ENCODE data around the gene CLMN. TPM values are rescaled to one million over a fixed set of nuclear protein-coding genes. Genes with fewer than 3 reads are reported as not detected.

The CLMN gene
- total RNA-seq, 2 experiments from 2014 or later, result 0.75 to 1.5 TPM

GRCh38 chr14:95340201-95340697 lies 20.5 kb upstream of the CLMN start:
- intact Hi-C loops (cut with DNase I, micrococcal nuclease), result no loop called here
- H3K9me3 Mint-ChIP-seq (ENCODE audit: low read depth), result no peaks in the 10 kb centered on the region
- DNase-seq (no peak), ATAC-seq (no peak)
- ChIA-PET POLR2A (no interaction called here), CTCF (no interaction called here)
- peaks cover 16% of the 10 kb centered on the region for H3K27me3 Mint-ChIP-seq
- no peaks in the 10 kb centered on the region for H3K36me3 Mint-ChIP-seq (ENCODE audit: low read depth)
- H3K4me1 Mint-ChIP-seq, result no peaks in the 10 kb centered on the region
- H3K27ac Mint-ChIP-seq, result no peak overlapping the region
- H3K4me3 Mint-ChIP-seq, result no peak overlapping the region

GRCh38 chr14:95339301-95339865 lies 19.7 kb upstream of the CLMN start:
- Mint-ChIP-seq H3K36me3 (ENCODE audit: low read depth) (no peaks in the 10 kb centered on the region), H3K4me3 (no peak overlapping the region), H3K27ac (no peak overlapping the region), H3K4me1 (no peaks in the 10 kb centered on the region), H3K9me3 (ENCODE audit: low read depth) (no peaks in the 10 kb centered on the region), H3K27me3 (peaks cover 16% of the 10 kb centered on the region)
- POLR2A ChIA-PET, result no interaction called here
- DNase-seq, result no peak
- intact Hi-C loops (cut with DNase I, micrococcal nuclease), result no loop called here
- ATAC-seq, result no peak
- CTCF ChIA-PET, result no interaction called here

GRCh38 chr14:95338436-95338835 lies 18.7 kb upstream of the CLMN start:
- H3K9me3 Mint-ChIP-seq (ENCODE audit: low read depth), result no peaks in the 10 kb centered on the region
- ChIA-PET CTCF (no interaction called here), POLR2A (no interaction called here)

GRCh38 chr14:95337041-95337595 lies 17.4 kb upstream of the CLMN start:
- H3K4me3 Mint-ChIP-seq, result no peak overlapping the region
- no peak for DNase-seq
- peaks cover 16% of the 10 kb centered on the region for H3K27me3 Mint-ChIP-seq
- intact Hi-C loops (cut with DNase I, micrococcal nuclease), result no loop called here
- no peak overlapping the region for H3K27ac Mint-ChIP-seq
- H3K4me1 Mint-ChIP-seq, result no peaks in the 10 kb centered on the region
- no peak for ATAC-seq
- no peaks in the 10 kb centered on the region for H3K36me3 Mint-ChIP-seq (ENCODE audit: low read depth)
- CTCF ChIA-PET, result no interaction called here
- POLR2A ChIA-PET, result no interaction called here
- no peaks in the 10 kb centered on the region for H3K9me3 Mint-ChIP-seq (ENCODE audit: low read depth)

More at GRCh38 chr14:95338436-95338835, 18.7 kb upstream of the CLMN start:
- H3K4me3 Mint-ChIP-seq, result no peak overlapping the region
- intact Hi-C loops (cut with DNase I, micrococcal nuclease), result no loop called here
- no peak overlapping the region for H3K27ac Mint-ChIP-seq
- DNase-seq (no peak), ATAC-seq (no peak)
- no peaks in the 10 kb centered on the region for H3K4me1 Mint-ChIP-seq
- H3K36me3 Mint-ChIP-seq (ENCODE audit: low read depth), result no peaks in the 10 kb centered on the region
- H3K27me3 Mint-ChIP-seq, result peaks cover 16% of the 10 kb centered on the region

- POLR2A ChIA-PET, result no interaction called here
- H3K36me3 Mint-ChIP-seq (ENCODE audit: low read depth), result no peaks in the 10 kb centered on the region
- no peak overlapping the region for H3K27ac Mint-ChIP-seq
- H3K4me1 Mint-ChIP-seq, result no peaks in the 10 kb centered on the region
- H3K9me3 Mint-ChIP-seq (ENCODE audit: low read depth), result no peaks in the 10 kb centered on the region
- no peak for DNase-seq
- H3K27me3 Mint-ChIP-seq, result peaks cover 11% of the 10 kb centered on the region
- intact Hi-C loops (cut with DNase I, micrococcal nuclease), result no loop called here
- no peak for ATAC-seq
- no peak overlapping the region for H3K4me3 Mint-ChIP-seq
- CTCF ChIA-PET, result interaction anchor here (1.2 kb wide), 1 partner anchor 22 kb away, joined by 4 read pairs; no protein-coding TSS in a partner anchor
Observed at GRCh38 chr14:95336192-95336760, 16.6 kb upstream of the CLMN start.

- peaks cover 7% of the 10 kb centered on the region for H3K27me3 Mint-ChIP-seq
- H3K36me3 Mint-ChIP-seq (ENCODE audit: low read depth), result no peaks in the 10 kb centered on the region
- H3K4me1 Mint-ChIP-seq, result no peaks in the 10 kb centered on the region
- intact Hi-C loops (cut with DNase I, micrococcal nuclease), result no loop called here
- no peaks in the 10 kb centered on the region for H3K9me3 Mint-ChIP-seq (ENCODE audit: low read depth)
- DNase-seq, result no peak
- ChIA-PET POLR2A (no interaction called here), CTCF (interaction anchor here (0.9 kb wide), 1 partner anchor 15 kb away, joined by 3 read pairs; no protein-coding TSS in a partner anchor)
- ATAC-seq, result no peak
- no peak overlapping the region for H3K27ac Mint-ChIP-seq
- no peak overlapping the region for H3K4me3 Mint-ChIP-seq
Observed at GRCh38 chr14:95335071-95335470, 15.4 kb upstream of the CLMN start.

GRCh38 chr14:95334044-95334443 lies 14.3 kb upstream of the CLMN start:
- CTCF ChIA-PET, result no interaction called here
- no peak for DNase-seq
- intact Hi-C loops (cut with DNase I, micrococcal nuclease), result no loop called here
- Mint-ChIP-seq H3K27me3 (peaks cover 5% of the 10 kb centered on the region), H3K4me1 (no peaks in the 10 kb centered on the region), H3K27ac (no peak overlapping the region), H3K4me3 (no peak overlapping the region), H3K36me3 (ENCODE audit: low read depth) (no peaks in the 10 kb centered on the region), H3K9me3 (ENCODE audit: low read depth) (no peaks in the 10 kb centered on the region)
- POLR2A ChIA-PET, result no interaction called here
- ATAC-seq, result no peak

GRCh38 chr14:95332641-95333040 lies 12.9 kb upstream of the CLMN start:
- no peaks in the 10 kb centered on the region for H3K36me3 Mint-ChIP-seq (ENCODE audit: low read depth)
- H3K4me1 Mint-ChIP-seq, result no peaks in the 10 kb centered on the region
- no peak overlapping the region for H3K27ac Mint-ChIP-seq
- intact Hi-C loops (cut with DNase I, micrococcal nuclease), result no loop called here
- CTCF ChIA-PET, result no interaction called here
- peaks cover 2% of the 10 kb centered on the region for H3K27me3 Mint-ChIP-seq
- no peak overlapping the region for H3K4me3 Mint-ChIP-seq
- ATAC-seq (no peak), DNase-seq (no peak)
- POLR2A ChIA-PET, result no interaction called here
- no peaks in the 10 kb centered on the region for H3K9me3 Mint-ChIP-seq (ENCODE audit: low read depth)

- intact Hi-C loops (cut with DNase I, micrococcal nuclease), result no loop called here
- ATAC-seq, result no peak
- no peaks in the 10 kb centered on the region for H3K4me1 Mint-ChIP-seq
- H3K9me3 Mint-ChIP-seq (ENCODE audit: low read depth), result no peaks in the 10 kb centered on the region
- POLR2A ChIA-PET, result no interaction called here
- H3K27ac Mint-ChIP-seq, result no peak overlapping the region
- CTCF ChIA-PET, result no interaction called here
- peaks cover 3% of the 10 kb centered on the region for H3K27me3 Mint-ChIP-seq
- DNase-seq, result no peak
- H3K36me3 Mint-ChIP-seq (ENCODE audit: low read depth), result no peaks in the 10 kb centered on the region
- no peak overlapping the region for H3K4me3 Mint-ChIP-seq
Observed at GRCh38 chr14:95331708-95332408, 12.2 kb upstream of the CLMN start.

GRCh38 chr14:95330591-95331370 lies 11.1 kb upstream of the CLMN start:
- DNase-seq (no peak), ATAC-seq (no peak)
- intact Hi-C loops (cut with DNase I, micrococcal nuclease), result no loop called here
- no peaks in the 10 kb centered on the region for H3K36me3 Mint-ChIP-seq (ENCODE audit: low read depth)
- no peaks in the 10 kb centered on the region for H3K4me1 Mint-ChIP-seq
- no peak overlapping the region for H3K4me3 Mint-ChIP-seq
- no peaks in the 10 kb centered on the region for H3K9me3 Mint-ChIP-seq (ENCODE audit: low read depth)
- POLR2A ChIA-PET, result no interaction called here
- CTCF ChIA-PET, result interaction anchor here (1.1 kb wide), 1 partner anchor 12 kb away, joined by 3 read pairs; no protein-coding TSS in a partner anchor
- H3K27me3 Mint-ChIP-seq, result peaks cover 3% of the 10 kb centered on the region
- H3K27ac Mint-ChIP-seq, result no peak overlapping the region

- DNase-seq (no peak), ATAC-seq (no peak)
- no peaks in the 10 kb centered on the region for H3K4me1 Mint-ChIP-seq
- no peaks in the 10 kb centered on the region for H3K9me3 Mint-ChIP-seq (ENCODE audit: low read depth)
- no peak overlapping the region for H3K27ac Mint-ChIP-seq
- ChIA-PET CTCF (no interaction called here), POLR2A (no interaction called here)
- H3K27me3 Mint-ChIP-seq, result peaks cover 3% of the 10 kb centered on the region
- no peaks in the 10 kb centered on the region for H3K36me3 Mint-ChIP-seq (ENCODE audit: low read depth)
- intact Hi-C loops (cut with DNase I, micrococcal nuclease), result no loop called here
- H3K4me3 Mint-ChIP-seq, result no peak overlapping the region
Observed at GRCh38 chr14:95329941-95330340, 10.2 kb upstream of the CLMN start.

Data from activated CD4-positive, alpha-beta T cell treated with anti-CD3 and anti-CD28 coated beads for 36 hours (primary cell).